ENCODE measurements around the gene AUH. TPM values are rescaled to one million over a fixed set of nuclear protein-coding genes. Genes with fewer than 3 reads are reported as not detected.

AUH gene
- total RNA-seq, 1 experiment from 2014 or later = 21.7 TPM

GRCh38 chr9:91291866-91292265 lies 69.9 kb downstream of the AUH start:
- Mint-ChIP-seq H3K4me1 (no peaks in the 10 kb centered on the region), H3K27ac (no peak overlapping the region), H3K4me3 (no peak overlapping the region), H3K36me3 (ENCODE audit: insufficient read depth in 1 of 3, low read depth in 3 of 3) (peaks cover 12 to 44% (median 15%) of the 10 kb centered on the region in 3 experiments; a peak in 5 of 7 replicates), H3K27me3 (ENCODE audit: low read depth) (no peaks in the 10 kb centered on the region), H3K9me3 (no peaks in the 10 kb centered on the region)
- no peak overlapping the region for H3K27ac ChIP-seq (ENCODE audit: insufficient read length, low read depth, low read length)
- no peaks in the 10 kb centered on the region for H3K79me2 ChIP-seq (ENCODE audit: insufficient read depth, low read length)
- H3K23me2 ChIP-seq (ENCODE audit: insufficient read length, low read depth, low read length, poor library complexity, severe bottlenecking) = peaks cover 1% of the 10 kb centered on the region
- no peak overlapping the region for H2BK120ac ChIP-seq (ENCODE audit: low read depth, low read length, poor library complexity, severe bottlenecking)
- H3K9ac ChIP-seq (ENCODE audit: extremely low read depth, insufficient read length, low read length) = no peak overlapping the region
- H2AK5ac ChIP-seq (ENCODE audit: insufficient read length, low read length) = no peak overlapping the region
- DNase-seq = no peak
- H4K5ac ChIP-seq (ENCODE audit: insufficient read length, low read depth, low read length) = no peak overlapping the region
- no peak overlapping the region for H4K91ac ChIP-seq (ENCODE audit: insufficient read length, low read depth, low read length)
- no peak overlapping the region for H2BK5ac ChIP-seq (ENCODE audit: insufficient read length, low read length)
- no peaks in the 10 kb centered on the region for H3K27me3 ChIP-seq (ENCODE audit: insufficient read depth, low read length)
- TF ChIP-seq CTCF (conservative IDR thresholded peaks at IDR 0.05) = no peak
- no peak overlapping the region for H2BK12ac ChIP-seq (ENCODE audit: insufficient read length, low read depth, low read length)
- H3K23ac ChIP-seq (ENCODE audit: insufficient read length, low read depth, low read length) = no peak overlapping the region
- H2AFZ ChIP-seq (ENCODE audit: low read length) = no peak overlapping the region
- no peaks in the 10 kb centered on the region for H3K9me3 ChIP-seq (ENCODE audit: control insufficient read depth, low read depth, low read length)
- no peak overlapping the region for H3K56ac ChIP-seq (ENCODE audit: insufficient read length, low read depth, low read length)
- WGBS (ENCODE audit: extremely low coverage, insufficient read length, low lambda C conversion rate) = no CpG with 5 or more reads among the region's 4 CpGs
- H3K4me2 ChIP-seq (ENCODE audit: insufficient read depth, insufficient read length, low read length) = no peak overlapping the region
- H3K79me1 ChIP-seq (ENCODE audit: insufficient read depth, low read depth, low read length, poor library complexity, severe bottlenecking) = no peaks in the 10 kb centered on the region
- no peak overlapping the region for H2BK15ac ChIP-seq (ENCODE audit: low read depth, low read length)
- H3K18ac ChIP-seq (ENCODE audit: insufficient read length, low read depth, low read length) = no peak overlapping the region
- H3K14ac ChIP-seq (ENCODE audit: insufficient read depth, low read length) = no peak overlapping the region
- H4K8ac ChIP-seq (replicated peaks; ENCODE audit: insufficient read length, low read depth, low read length) = no peak overlapping the region
- H3T11ph ChIP-seq (ENCODE audit: low read length) = no peak overlapping the region
- H3K4ac ChIP-seq (ENCODE audit: low read depth, low read length) = no peak overlapping the region
- H4K20me1 ChIP-seq (ENCODE audit: control insufficient read depth, insufficient read depth, insufficient read length) = no peaks in the 10 kb centered on the region
- H3K4me1 ChIP-seq (ENCODE audit: insufficient read depth, low read length) = no peaks in the 10 kb centered on the region
- no peak overlapping the region for H2BK20ac ChIP-seq (ENCODE audit: low read depth, low read length, poor library complexity, severe bottlenecking)
